Gastroesophageal sphincter (tissue), 4 donors: ENCODE data around the gene GABRB3. TPM values are rescaled to one million over a fixed set of nuclear protein-coding genes. Genes with fewer than 3 reads are reported as not detected.

Source experiments
- ATAC-seq: fragments of 150-250 bp; one replicate; pipeline ENCODE4 v1.9.1; 2016; ENCODE audit warnings: mild to moderate bottlenecking, moderate library complexity
- H3K27ac ChIP-seq, 4 donors: fragments of 200-600 bp; sonication (generic) in 3 of 4; 1 replicate in 3 of 4; 2 replicates in 1 of 4; pipeline ENCODE4 v1.5.1; 2016 to 2019
- H3K27me3 ChIP-seq: fragments of 200-600 bp; sonication (generic); one replicate; pipeline ENCODE4 v1.5.1; 2019
- H3K36me3 ChIP-seq, 2 donors: fragments of 200-600 bp; sonication (generic); one replicate each; pipeline ENCODE4 v1.5.1; 2019; ENCODE audit warnings: control low read depth in 1 of 2
- H3K4me1 ChIP-seq, 3 donors: fragments of 200-600 bp; sonication (generic); 1 replicate in 2 of 3; 2 replicates in 1 of 3; pipeline ENCODE4 v1.5.1; 2016 to 2019; ENCODE audit warnings: control low read depth in 2 of 3
- H3K4me3 ChIP-seq, 2 donors: fragments of 200-600 bp; sonication (generic); one replicate each; pipeline ENCODE4 v1.5.1; 2019; ENCODE audit warnings: mild to moderate bottlenecking in 1 of 2, moderate library complexity in 1 of 2
- H3K9me3 ChIP-seq, 3 donors: fragments of 200-600 bp; sonication (generic); one replicate each; pipeline ENCODE4 v1.5.1; 2017 to 2019; ENCODE audit warnings: control low read depth in 2 of 3
- EP300 ChIP-seq: sonication (generic); formaldehyde crosslinking; IDR thresholded peaks from one replicate; pipeline ENCODE4 v1.6.1; 2017; ENCODE audit warnings: antibody characterized with exemption, mild to moderate bottlenecking
- POLR2A ChIP-seq, 2 donors: fragments of 450-650 bp; IDR thresholded peaks; one replicate each; pipeline ENCODE4 v1.6.1; 2017; ENCODE audit warnings: antibody characterized with exemption in 2 of 2, mild to moderate bottlenecking in 2 of 2, moderate library complexity in 1 of 2
- POLR2AphosphoS5 ChIP-seq: sonication (generic); formaldehyde crosslinking; IDR thresholded peaks from one replicate; pipeline ENCODE4 v1.6.1; 2017; ENCODE audit warnings: antibody characterized with exemption
- WGBS, 2 donors: methylation state at CpG; one replicate each; pipeline ENCODE4 v1.1.5; 2018; ENCODE audit warnings: low coverage in 1 of 2; 5-methylcytosine and 5-hydroxymethylcytosine counted together
- total RNA-seq, 4 donors: library from RNA; depleted of rRNA; stranded (reverse); fragments of >200 nt; gene quantifications; one replicate each; pipeline ENCODE4 v1.1.0, GENCODE V29; 2016
- TF ChIP-seq, protein P1 (sequence below), 4 experiments: fragments of 200-600 bp in 2 of 4; fragments of 450-650 bp in 2 of 4; sonication (generic) in 1 of 4; IDR thresholded peaks; one replicate each; pipeline ENCODE4 v1.5.1; 2017 to 2019; ENCODE audit warnings: antibody characterized with exemption in 4 of 4, mild to moderate bottlenecking in 2 of 4, moderate library complexity in 2 of 4

GABRB3 gene
- total RNA-seq, 4 donors from 2014 or later, result 2.4 to 4.3 (median 3.6) TPM

- TF ChIP-seq, protein P1, sequence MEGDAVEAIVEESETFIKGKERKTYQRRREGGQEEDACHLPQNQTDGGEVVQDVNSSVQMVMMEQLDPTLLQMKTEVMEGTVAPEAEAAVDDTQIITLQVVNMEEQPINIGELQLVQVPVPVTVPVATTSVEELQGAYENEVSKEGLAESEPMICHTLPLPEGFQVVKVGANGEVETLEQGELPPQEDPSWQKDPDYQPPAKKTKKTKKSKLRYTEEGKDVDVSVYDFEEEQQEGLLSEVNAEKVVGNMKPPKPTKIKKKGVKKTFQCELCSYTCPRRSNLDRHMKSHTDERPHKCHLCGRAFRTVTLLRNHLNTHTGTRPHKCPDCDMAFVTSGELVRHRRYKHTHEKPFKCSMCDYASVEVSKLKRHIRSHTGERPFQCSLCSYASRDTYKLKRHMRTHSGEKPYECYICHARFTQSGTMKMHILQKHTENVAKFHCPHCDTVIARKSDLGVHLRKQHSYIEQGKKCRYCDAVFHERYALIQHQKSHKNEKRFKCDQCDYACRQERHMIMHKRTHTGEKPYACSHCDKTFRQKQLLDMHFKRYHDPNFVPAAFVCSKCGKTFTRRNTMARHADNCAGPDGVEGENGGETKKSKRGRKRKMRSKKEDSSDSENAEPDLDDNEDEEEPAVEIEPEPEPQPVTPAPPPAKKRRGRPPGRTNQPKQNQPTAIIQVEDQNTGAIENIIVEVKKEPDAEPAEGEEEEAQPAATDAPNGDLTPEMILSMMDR (IDR thresholded peaks at IDR 0.05), result no peak
- no peak for TF ChIP-seq EP300
- TF ChIP-seq POLR2A (IDR thresholded peaks at IDR 0.05), result no peak
- no peak for TF ChIP-seq POLR2AphosphoS5
- Histone ChIP-seq H3K27me3 (no peaks in the 10 kb centered on the region), H3K27ac (no peak overlapping the region), H3K9me3 (peaks cover 0 to 8% (median 0%) of the 10 kb centered on the region in 3 donors), H3K4me1 (no peaks in the 10 kb centered on the region), H3K36me3 (peaks cover 0 to 3% of the 10 kb centered on the region in 2 donors), H3K4me3 (no peak overlapping the region)
- ATAC-seq, result no peak
- 93 to 94% methylated on average over 13 to 16 of the region's 17 CpGs for WGBS, 2 donors
These were observed 148.7 kb downstream of the GABRB3 start for GRCh38 chr15:26624128-26624527.

GRCh38 chr15:26623071-26623470 is 149.8 kb downstream of the GABRB3 start:
- Histone ChIP-seq H3K27ac (no peak overlapping the region), H3K4me3 (no peak overlapping the region), H3K36me3 (peaks cover 0 to 3% of the 10 kb centered on the region in 2 donors), H3K4me1 (no peaks in the 10 kb centered on the region), H3K9me3 (peaks cover 0 to 8% (median 0%) of the 10 kb centered on the region in 3 donors), H3K27me3 (no peaks in the 10 kb centered on the region)
- no peak for ATAC-seq
- 66 to 83% methylated on average over 5 to 9 of the region's 9 CpGs for WGBS, 2 donors
- TF ChIP-seq, protein P1 (IDR thresholded peaks at IDR 0.05), result no peak
- TF ChIP-seq EP300, result no peak
- TF ChIP-seq POLR2A (IDR thresholded peaks at IDR 0.05), result no peak
- TF ChIP-seq POLR2AphosphoS5, result no peak

GRCh38 chr15:26621816-26622215 is 151.1 kb downstream of the GABRB3 start:
- Histone ChIP-seq H3K36me3 (peaks cover 0 to 3% of the 10 kb centered on the region in 2 donors), H3K27ac (no peak overlapping the region), H3K27me3 (no peaks in the 10 kb centered on the region), H3K4me1 (no peaks in the 10 kb centered on the region), H3K9me3 (peaks cover 0 to 3% (median 0%) of the 10 kb centered on the region in 3 donors), H3K4me3 (no peak overlapping the region)
- TF ChIP-seq POLR2AphosphoS5 (no peak), POLR2A (IDR thresholded peaks at IDR 0.05) (no peak), EP300 (no peak)
- TF ChIP-seq, protein P1 (IDR thresholded peaks at IDR 0.05), result no peak
- 47 to 79% methylated on average over 2 to 5 of the region's 5 CpGs for WGBS, 2 donors
- ATAC-seq, result no peak

GRCh38 chr15:26620528-26621458 is 152.1 kb downstream of the GABRB3 start:
- no peaks in the 10 kb centered on the region for H3K27me3 ChIP-seq
- ATAC-seq, result no peak
- H3K4me3 ChIP-seq, result no peak overlapping the region
- H3K36me3 ChIP-seq, result peaks cover 0 to 3% of the 10 kb centered on the region in 2 donors
- H3K4me1 ChIP-seq, result no peaks in the 10 kb centered on the region
- TF ChIP-seq, protein P1 (IDR thresholded peaks at IDR 0.05), result no peak
- TF ChIP-seq EP300, result no peak
- no peak for TF ChIP-seq POLR2A (IDR thresholded peaks at IDR 0.05)
- no peak for TF ChIP-seq POLR2AphosphoS5
- no peaks in the 10 kb centered on the region for H3K9me3 ChIP-seq
- WGBS, 2 donors, result 60 to 81% methylated on average over 8 to 10 of the region's 10 CpGs
- no peak overlapping the region for H3K27ac ChIP-seq

DNA sequence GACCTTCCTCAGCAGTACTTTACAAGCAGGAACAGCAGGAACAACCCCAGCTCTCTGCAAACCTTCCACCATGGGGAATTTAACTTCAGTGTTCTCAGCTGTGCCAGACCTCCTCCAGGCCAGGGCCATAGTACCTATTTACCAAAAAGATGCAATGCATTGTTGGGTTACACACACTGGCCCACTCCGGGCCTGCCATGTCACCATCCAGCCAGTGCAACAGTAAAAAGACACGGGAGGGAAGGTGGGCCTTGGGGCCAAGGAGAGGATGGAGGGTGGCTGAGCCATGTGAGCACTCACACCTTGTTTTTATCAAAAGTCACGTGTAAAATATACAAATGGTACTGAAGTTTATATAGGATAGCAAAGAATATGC is 157.0 kb downstream of the GABRB3 start:
- no peak for ATAC-seq
- WGBS, 2 donors, result 56 to 59% methylated on average over 2 to 3 of the region's 3 CpGs
- no peaks in the 10 kb centered on the region for H3K36me3 ChIP-seq
- H3K4me1 ChIP-seq, result no peaks in the 10 kb centered on the region
- H3K4me3 ChIP-seq, result no peak overlapping the region
- H3K9me3 ChIP-seq, result no peaks in the 10 kb centered on the region
- no peak overlapping the region for H3K27ac ChIP-seq
- TF ChIP-seq POLR2AphosphoS5, result no peak
- TF ChIP-seq, protein P1 (IDR thresholded peaks at IDR 0.05), result no peak
- TF ChIP-seq EP300, result no peak
- TF ChIP-seq POLR2A (IDR thresholded peaks at IDR 0.05), result no peak
- H3K27me3 ChIP-seq, result no peaks in the 10 kb centered on the region
